IPS-20b (cell line): Measurements from ENCODE around the gene CHAMP1.

Experiments used
- H3K27ac ChIP-seq: one replicate; pipeline ENCODE4 v1.5.1; 2013; ENCODE audit warnings: low read length
- H3K27me3 ChIP-seq: 2 replicates; pipeline ENCODE4 v1.6.1; 2013; ENCODE audit warnings: mild to moderate bottlenecking, low read length, inconsistent platforms; ENCODE audit not compliant: insufficient read depth
- H3K36me3 ChIP-seq: 2 replicates; pipeline ENCODE4 v1.6.1; 2013; ENCODE audit warnings: low read depth, mild to moderate bottlenecking, inconsistent platforms, low read length, moderate library complexity; ENCODE audit not compliant: insufficient read depth
- H3K4me1 ChIP-seq: 2 replicates; pipeline ENCODE4 v1.6.1; 2013; ENCODE audit warnings: mild to moderate bottlenecking, control low read depth, inconsistent platforms, low read length, moderate library complexity; ENCODE audit not compliant: insufficient read depth
- H3K4me3 ChIP-seq: 2 replicates; pipeline ENCODE4 v1.5.1; 2013; ENCODE audit warnings: mild to moderate bottlenecking, low read length, inconsistent platforms
- H3K9ac ChIP-seq: 2 replicates; pipeline ENCODE4 v1.6.1; 2013; ENCODE audit warnings: low read depth, mild to moderate bottlenecking, inconsistent platforms, low read length, moderate library complexity
- H3K9me3 ChIP-seq: 2 replicates; pipeline ENCODE4 v1.6.1; 2013; ENCODE audit warnings: mild to moderate bottlenecking, low read depth, low read length, inconsistent platforms; ENCODE audit not compliant: insufficient read depth

The CHAMP1 gene, protein sequence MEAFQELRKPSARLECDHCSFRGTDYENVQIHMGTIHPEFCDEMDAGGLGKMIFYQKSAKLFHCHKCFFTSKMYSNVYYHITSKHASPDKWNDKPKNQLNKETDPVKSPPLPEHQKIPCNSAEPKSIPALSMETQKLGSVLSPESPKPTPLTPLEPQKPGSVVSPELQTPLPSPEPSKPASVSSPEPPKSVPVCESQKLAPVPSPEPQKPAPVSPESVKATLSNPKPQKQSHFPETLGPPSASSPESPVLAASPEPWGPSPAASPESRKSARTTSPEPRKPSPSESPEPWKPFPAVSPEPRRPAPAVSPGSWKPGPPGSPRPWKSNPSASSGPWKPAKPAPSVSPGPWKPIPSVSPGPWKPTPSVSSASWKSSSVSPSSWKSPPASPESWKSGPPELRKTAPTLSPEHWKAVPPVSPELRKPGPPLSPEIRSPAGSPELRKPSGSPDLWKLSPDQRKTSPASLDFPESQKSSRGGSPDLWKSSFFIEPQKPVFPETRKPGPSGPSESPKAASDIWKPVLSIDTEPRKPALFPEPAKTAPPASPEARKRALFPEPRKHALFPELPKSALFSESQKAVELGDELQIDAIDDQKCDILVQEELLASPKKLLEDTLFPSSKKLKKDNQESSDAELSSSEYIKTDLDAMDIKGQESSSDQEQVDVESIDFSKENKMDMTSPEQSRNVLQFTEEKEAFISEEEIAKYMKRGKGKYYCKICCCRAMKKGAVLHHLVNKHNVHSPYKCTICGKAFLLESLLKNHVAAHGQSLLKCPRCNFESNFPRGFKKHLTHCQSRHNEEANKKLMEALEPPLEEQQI

DNA sequence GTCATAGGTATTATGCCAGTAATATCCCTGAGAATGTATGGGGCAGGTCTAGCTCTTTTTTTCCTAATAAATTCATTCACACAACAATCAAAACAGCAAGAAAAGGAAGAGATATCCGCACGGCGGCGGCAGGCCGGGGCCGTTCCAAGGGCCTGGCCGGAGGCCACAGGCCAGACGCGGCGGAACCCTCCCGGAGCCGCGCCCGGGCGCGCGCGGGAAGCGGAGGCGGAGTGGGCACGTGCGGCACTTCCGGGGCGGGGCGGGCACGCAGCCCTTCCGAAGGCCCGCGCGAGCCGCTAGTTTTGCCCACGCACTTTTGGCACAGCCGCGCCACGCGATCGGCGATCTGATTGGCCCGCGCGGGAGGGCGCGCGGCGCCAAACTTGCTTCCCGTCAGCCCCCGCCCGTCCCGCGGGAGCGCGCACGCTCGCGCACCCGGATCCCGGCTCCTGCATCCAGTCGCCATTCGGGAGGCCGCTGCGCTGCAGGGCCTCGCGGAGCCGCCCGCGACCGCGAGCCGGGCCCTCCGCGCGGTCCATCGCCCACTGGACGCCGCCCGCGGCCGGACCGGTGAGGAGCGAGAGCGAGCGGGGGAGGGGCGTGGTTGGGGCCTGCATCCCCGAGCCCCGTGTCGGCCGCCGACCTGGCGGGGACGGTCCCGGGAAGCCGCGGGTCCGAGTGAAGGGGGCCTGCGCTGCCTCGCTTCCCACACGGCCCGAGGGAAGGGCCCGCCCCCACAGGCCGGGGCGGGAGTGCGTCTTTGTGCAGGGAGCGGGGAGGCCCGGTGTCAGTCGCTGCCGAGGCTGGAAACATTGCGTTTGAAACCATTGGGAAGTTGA, at the start of gene CHAMP1:
TSS of gene CHAMP1 (plus strand) at position 430 of the 839 bp plus-strand sequence. CDS start 9,340 bp downstream, outside the sequence.
- H3K9ac ChIP-seq: peak within 1 kb of the TSS; percentile 93
- H3K27ac ChIP-seq: peak within 1 kb of the TSS; percentile 59
- 0 out of 2 replicates have a peak, but pooled peaks cover 4% of the 10 kb centered on the region for H3K36me3 ChIP-seq
- peaks cover 4% of the 10 kb centered on the region for H3K4me1 ChIP-seq
- peak within 1 kb of the TSS; percentile 98 for H3K4me3 ChIP-seq
- no peaks in the 10 kb centered on the region for H3K27me3 ChIP-seq
- H3K9me3 ChIP-seq: no peaks in the 10 kb centered on the region

DNA sequence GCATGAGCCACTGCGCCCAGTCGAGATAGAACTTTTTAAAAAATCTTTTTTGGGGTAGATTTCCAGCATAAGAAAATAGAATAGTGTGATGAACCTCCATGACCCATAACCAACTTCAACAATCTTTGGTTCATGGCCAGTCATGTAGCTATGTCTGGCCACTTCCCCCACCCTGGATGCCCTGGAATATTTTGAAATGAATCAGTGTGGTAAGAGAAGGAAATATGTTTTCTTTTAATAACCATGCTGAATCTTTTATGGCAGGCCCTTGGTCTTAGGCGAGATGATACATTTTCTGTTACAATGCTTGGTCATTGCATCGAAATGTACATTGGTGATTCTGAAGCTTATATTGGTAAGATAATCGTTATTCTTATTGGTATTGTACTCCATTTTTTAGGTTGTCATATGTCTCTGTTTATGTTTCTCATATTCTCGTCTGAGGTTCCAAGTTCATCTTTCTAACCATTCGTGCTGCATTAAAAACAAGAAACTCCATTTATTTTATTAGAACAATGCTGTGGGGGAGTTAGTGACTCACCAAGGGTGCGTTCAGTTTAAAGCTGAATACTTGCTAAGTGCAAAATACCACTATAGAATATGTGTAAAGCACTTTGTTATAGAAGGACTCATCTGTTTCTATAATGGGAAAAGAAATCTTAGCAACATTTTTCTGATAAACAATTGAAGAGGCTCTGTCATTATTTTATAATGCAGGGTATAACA, 49.3 kb upstream of the CHAMP1 start:
- H3K4me3 ChIP-seq: no peak overlapping the region
- H3K9me3 ChIP-seq: no peaks in the 10 kb centered on the region
- no peaks in the 10 kb centered on the region for H3K4me1 ChIP-seq
- peaks cover 97% of the 10 kb centered on the region for H3K36me3 ChIP-seq
- H3K27ac ChIP-seq: no peak overlapping the region
- no peaks in the 10 kb centered on the region for H3K27me3 ChIP-seq
- no peak overlapping the region for H3K9ac ChIP-seq

DNA sequence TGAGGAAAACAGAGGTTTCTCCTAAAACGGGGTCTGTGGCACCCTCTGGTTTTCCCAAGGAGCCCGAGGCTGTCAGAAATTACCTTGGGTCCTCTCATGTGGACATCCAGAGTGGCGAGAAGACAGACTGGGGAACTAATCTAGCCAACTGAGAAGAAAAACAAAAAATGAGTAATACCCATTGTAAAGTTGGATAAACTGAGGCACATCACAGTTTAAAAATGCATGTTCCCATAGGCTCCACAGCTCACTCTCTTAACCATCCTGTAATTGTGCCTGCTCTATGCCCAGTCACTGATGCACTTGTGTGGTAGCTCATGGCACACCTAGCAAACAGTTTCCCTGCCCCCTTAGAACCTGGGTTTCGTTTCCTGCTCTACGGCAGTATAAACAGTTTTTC, 48.1 kb upstream of the CHAMP1 start:
- no peak overlapping the region for H3K4me3 ChIP-seq
- H3K9ac ChIP-seq: no peak overlapping the region
- no peaks in the 10 kb centered on the region for H3K4me1 ChIP-seq
- no peaks in the 10 kb centered on the region for H3K27me3 ChIP-seq
- no peak overlapping the region for H3K27ac ChIP-seq
- H3K9me3 ChIP-seq: no peaks in the 10 kb centered on the region
- H3K36me3 ChIP-seq: peaks cover 91% of the 10 kb centered on the region

DNA sequence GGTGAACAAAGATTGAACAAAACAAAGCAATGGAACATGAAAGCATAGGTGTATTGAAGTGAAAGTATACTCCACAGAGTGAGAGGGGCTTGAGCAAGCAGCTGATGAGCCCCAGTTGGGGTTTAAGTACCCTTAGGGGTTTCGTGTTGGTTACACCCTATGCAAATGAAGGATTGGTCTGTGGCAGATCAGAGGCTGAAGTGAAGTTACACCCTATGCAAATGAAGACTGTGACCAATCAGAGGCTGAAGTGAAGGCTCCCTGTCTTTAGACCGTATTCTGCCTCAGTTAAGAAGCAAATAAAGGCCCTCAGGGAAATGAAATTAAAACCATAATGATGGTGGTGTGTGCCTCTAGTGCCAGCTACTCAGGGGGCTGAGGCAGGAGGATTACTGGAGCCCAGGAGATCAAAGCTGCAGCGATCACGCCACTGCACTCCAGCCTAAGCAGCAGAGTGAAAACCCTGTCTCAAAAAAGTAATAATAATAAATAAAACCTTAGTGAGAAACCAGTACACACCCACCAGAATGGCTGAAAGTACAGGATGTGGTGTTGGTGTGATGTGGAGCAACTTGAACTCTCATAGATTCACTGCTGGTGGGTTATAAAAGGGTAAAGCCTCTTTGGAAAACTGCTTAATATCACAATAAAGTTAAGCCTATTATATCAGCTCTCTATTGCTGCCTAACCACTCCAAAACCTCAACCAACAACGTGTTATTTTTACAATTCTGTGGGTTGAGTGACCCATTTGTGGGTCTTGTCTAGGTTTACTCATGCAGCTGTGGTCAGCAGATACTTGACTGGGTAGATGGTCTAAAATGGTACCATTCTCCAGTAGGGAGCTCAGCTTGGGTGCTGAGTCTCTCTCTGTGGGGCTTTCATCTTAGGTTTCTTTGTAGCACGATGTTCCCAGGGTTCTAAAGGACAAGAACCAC, 45.7 kb upstream of the CHAMP1 start:
- peaks cover 88% of the 10 kb centered on the region for H3K36me3 ChIP-seq
- no peaks in the 10 kb centered on the region for H3K27me3 ChIP-seq
- H3K9ac ChIP-seq: no peak overlapping the region
- no peak overlapping the region for H3K27ac ChIP-seq
- no peaks in the 10 kb centered on the region for H3K9me3 ChIP-seq
- no peaks in the 10 kb centered on the region for H3K4me1 ChIP-seq
- no peak overlapping the region for H3K4me3 ChIP-seq

DNA sequence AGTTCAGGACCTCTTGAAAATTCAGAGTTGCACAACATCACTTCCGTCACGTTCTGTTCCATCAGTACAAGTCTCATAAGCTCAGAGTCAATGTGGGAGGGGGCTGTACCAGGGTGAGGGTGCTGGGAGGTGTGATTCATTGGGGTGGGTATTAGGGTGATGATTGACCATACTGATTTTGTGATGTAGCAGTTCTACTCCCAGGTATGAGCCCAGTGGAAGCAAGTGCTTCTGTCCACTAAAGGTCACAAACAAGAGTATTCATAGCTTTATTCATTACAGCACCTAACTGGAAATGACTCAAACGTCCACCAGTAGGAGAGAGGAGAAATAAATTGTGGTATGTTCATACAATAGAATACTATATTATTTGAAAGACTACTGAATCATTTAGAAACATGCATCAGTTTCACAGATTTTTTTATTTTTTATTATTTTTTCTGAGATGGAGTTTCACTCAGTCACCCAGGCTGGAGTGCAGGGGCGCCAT, 45.0 kb upstream of the CHAMP1 start:
- Histone ChIP-seq H3K9ac (no peak overlapping the region), H3K27me3 (no peaks in the 10 kb centered on the region), H3K27ac (no peak overlapping the region), H3K9me3 (no peaks in the 10 kb centered on the region), H3K36me3 (peaks cover 88% of the 10 kb centered on the region), H3K4me1 (no peaks in the 10 kb centered on the region), H3K4me3 (no peak overlapping the region)

DNA sequence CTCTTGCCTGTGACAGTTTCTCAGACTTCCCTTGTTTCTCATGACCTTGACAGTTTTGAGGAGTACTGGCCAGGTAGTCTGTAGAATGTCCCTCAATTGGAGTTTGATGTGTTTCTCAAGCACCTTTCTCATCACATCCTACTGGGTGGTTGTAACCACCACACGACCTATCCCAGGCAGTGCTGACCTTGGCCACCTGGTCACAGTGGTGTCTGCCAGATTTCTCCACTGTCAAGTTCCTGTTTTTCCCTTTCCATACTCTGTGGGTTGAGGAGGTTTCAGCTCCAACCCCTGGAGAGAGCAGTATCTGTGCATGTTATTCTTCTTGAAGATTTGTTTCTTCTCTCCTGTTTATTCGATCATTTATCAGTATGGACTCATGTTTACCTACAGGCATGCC, 41.3 kb upstream of the CHAMP1 start:
- Histone ChIP-seq H3K4me1 (no peaks in the 10 kb centered on the region), H3K9me3 (no peaks in the 10 kb centered on the region), H3K36me3 (peaks cover 84% of the 10 kb centered on the region), H3K27ac (no peak overlapping the region), H3K9ac (no peak overlapping the region), H3K27me3 (no peaks in the 10 kb centered on the region), H3K4me3 (no peak overlapping the region)

DNA sequence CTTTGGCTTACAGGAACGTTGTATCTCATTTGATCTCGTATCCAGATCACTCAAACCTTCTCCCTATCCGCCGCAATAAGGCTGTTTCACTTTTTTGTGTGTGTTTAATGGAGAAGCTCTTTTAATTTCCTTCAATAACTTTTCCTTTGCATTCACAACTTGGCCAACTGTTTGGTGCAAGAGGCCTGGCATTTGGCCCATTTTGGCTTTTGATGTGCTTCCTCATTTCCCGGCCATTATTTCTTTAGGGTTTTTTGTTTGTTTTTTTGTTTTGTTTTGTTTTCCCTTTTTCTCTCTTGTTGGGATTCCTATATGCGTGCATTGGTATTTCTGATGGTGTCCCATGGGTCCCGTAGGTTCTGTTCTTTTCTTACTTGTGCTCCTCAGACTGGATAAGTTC, 39.0 kb upstream of the CHAMP1 start:
- Histone ChIP-seq H3K27ac (no peak overlapping the region), H3K9ac (no peak overlapping the region), H3K4me1 (peaks cover 7% of the 10 kb centered on the region; the same call in 1 of the 2 replicates), H3K4me3 (no peak overlapping the region), H3K9me3 (no peaks in the 10 kb centered on the region), H3K27me3 (no peaks in the 10 kb centered on the region), H3K36me3 (peaks cover 71% of the 10 kb centered on the region)

DNA sequence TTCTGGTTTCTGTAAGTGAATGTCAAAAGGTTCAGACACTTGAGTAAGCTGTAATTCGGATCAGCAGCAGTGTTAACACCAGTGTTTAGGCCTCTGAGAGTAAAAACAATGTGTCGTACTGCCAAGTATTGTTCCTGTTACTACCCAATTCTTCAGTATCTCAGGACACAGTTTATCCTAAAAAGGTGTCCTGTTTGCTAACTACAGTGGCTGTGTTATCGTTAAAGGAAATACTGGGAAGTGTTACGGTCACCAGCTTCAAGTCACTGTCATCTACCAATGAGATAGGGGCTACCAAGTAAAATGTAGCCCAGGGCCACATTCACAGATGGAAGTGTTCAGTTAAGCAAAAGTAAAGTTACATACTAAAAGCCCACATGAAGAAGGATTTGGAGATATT, 35.2 kb upstream of the CHAMP1 start:
- no peaks in the 10 kb centered on the region for H3K9me3 ChIP-seq
- no peak overlapping the region for H3K4me3 ChIP-seq
- peaks cover 14% of the 10 kb centered on the region; the same call in 1 of the 2 replicates for H3K4me1 ChIP-seq
- H3K36me3 ChIP-seq: peaks cover 53% of the 10 kb centered on the region
- H3K27me3 ChIP-seq: no peaks in the 10 kb centered on the region
- H3K9ac ChIP-seq: no peak overlapping the region
- no peak overlapping the region for H3K27ac ChIP-seq

DNA sequence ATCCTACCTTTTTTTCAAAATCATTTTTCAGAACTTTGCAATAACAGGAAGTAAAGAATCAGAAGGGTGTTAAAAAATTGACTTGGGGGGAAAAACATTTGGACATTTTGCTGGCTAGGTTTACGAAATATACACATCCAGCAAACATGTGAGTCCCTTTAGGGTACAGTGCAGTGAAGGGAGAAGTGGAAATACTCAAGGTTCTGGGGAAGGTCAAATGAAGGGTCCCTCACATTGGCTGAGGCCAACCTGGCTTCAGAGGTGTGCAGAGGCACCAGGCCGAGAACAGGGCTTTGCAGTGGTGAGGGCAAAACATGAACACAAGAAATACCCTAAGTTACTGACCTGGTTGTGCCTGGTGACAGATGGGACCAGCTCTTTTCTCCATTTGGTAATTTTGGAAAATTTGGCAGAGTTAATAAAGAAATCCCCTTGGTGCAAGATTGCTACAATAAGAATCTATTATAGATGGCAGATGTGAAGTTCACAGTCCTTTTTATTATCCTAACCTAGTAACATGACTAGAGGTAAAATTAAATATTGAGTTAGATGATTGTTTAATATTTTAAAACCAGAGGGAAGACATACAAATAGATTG, 34.4 kb upstream of the CHAMP1 start:
- Histone ChIP-seq H3K9ac (peak overlapping the region; percentile 90; the same call in 1 of the 2 replicates), H3K4me3 (peak overlapping the region; percentile 72)

More for the DNA sequence above, 34.4 kb upstream of the CHAMP1 start:
- peaks cover 53% of the 10 kb centered on the region for H3K36me3 ChIP-seq
- no peaks in the 10 kb centered on the region for H3K9me3 ChIP-seq
- peaks cover 14% of the 10 kb centered on the region; the same call in 1 of the 2 replicates for H3K4me1 ChIP-seq
- H3K27me3 ChIP-seq: no peaks in the 10 kb centered on the region
- peak overlapping the region; percentile 93 for H3K27ac ChIP-seq
